ENCODE measurements around the gene OR4K5. TPM values are rescaled to one million over a fixed set of nuclear protein-coding genes. Genes with fewer than 3 reads are reported as not detected.

The OR4K5 gene, protein sequence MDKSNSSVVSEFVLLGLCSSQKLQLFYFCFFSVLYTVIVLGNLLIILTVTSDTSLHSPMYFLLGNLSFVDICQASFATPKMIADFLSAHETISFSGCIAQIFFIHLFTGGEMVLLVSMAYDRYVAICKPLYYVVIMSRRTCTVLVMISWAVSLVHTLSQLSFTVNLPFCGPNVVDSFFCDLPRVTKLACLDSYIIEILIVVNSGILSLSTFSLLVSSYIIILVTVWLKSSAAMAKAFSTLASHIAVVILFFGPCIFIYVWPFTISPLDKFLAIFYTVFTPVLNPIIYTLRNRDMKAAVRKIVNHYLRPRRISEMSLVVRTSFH
- total RNA-seq (not detected), polyA plus RNA-seq (not detected)
- long read RNA-seq, donor 1, result 0 reads
- long read RNA-seq, donor 2, result 0 reads
- long read RNA-seq, donor 3, result 0 reads

DNA sequence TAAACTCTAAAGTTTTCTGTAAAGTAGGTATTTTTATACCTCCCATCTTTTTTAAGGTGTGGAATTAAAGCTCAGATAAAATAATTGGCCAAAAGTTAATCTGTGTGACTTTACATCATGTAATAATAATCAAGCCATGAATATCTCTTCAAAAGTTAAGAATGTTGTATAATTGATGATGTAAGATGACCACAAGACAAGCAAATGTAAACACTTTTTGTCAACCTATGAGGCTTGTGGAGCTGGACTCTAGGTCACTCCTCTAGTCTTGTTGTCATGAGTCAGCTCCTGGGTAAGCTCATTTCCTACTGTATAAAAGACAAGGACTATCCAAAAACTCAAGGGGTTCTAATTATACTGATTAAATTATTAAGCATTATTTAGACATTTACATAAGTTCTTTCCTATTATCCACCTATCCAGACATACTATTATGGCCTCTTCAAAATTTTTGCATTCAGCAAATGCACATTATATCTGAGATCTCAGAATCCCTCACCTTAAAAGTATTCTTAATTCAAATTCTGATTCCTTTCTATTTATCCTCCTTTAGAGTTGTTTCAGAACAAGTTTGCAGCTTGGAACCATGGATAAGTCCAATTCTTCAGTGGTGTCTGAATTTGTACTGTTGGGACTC, at the start of gene OR4K5:
Gene OR4K5, plus strand, starts transcription at position 587 of the 637 bp plus-strand sequence. Its CDS starts 0 bp downstream, at position 587.
- Histone ChIP-seq H3K27me3 (no peaks in the 10 kb centered on the region), H3K27ac (no peak within 1 kb of the TSS), H3K4me3 (no peak within 1 kb of the TSS), H3K9me3 (peaks cover 0 to under 1% (median 0%) of the 10 kb centered on the region in 11 donors), H3K36me3 (no peaks in the 10 kb centered on the region), H3K4me1 (no peaks in the 10 kb centered on the region)
- TF ChIP-seq, protein P1, sequence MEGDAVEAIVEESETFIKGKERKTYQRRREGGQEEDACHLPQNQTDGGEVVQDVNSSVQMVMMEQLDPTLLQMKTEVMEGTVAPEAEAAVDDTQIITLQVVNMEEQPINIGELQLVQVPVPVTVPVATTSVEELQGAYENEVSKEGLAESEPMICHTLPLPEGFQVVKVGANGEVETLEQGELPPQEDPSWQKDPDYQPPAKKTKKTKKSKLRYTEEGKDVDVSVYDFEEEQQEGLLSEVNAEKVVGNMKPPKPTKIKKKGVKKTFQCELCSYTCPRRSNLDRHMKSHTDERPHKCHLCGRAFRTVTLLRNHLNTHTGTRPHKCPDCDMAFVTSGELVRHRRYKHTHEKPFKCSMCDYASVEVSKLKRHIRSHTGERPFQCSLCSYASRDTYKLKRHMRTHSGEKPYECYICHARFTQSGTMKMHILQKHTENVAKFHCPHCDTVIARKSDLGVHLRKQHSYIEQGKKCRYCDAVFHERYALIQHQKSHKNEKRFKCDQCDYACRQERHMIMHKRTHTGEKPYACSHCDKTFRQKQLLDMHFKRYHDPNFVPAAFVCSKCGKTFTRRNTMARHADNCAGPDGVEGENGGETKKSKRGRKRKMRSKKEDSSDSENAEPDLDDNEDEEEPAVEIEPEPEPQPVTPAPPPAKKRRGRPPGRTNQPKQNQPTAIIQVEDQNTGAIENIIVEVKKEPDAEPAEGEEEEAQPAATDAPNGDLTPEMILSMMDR (IDR thresholded peaks at IDR 0.05), result no peak
- ATAC-seq (no peak), DNase-seq (no peak)
- intact Hi-C loops (cut with DNase I), result no loop called here

DNA sequence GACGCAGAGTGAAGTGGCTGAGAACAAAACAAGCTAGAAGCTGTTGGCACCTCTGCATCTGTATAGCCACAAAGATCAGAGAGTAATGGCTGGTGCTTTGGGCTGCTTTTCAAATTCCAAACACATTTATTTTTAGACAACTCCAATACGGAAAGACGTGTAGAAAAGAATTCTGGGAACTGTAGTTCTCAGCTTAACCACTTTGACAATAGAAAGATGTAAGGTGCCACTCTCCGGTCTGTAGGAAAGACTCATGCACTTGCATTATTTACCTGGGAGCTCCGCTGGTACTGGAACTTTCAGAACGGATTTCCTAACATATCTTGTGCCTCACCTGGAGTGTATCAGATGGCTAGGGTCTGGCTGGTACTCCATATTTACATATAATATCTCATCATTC, 47.2 kb upstream of the OR4K5 start:
- Histone ChIP-seq H3K27ac (no peak overlapping the region), H3K36me3 (no peaks in the 10 kb centered on the region), H3K4me1 (no peaks in the 10 kb centered on the region), H3K27me3 (no peaks in the 10 kb centered on the region), H3K9me3 (peaks cover 0 to 10% (median 2%) of the 10 kb centered on the region in 11 donors), H3K4me3 (no peak overlapping the region)
- DNase-seq, result no peak
- ATAC-seq, result no peak
- TF ChIP-seq, protein P1 (IDR thresholded peaks at IDR 0.05), result no peak
- intact Hi-C loops (cut with DNase I), result no loop called here
- WGBS, 2 donors, result 22 to 28% methylated on average over 6 of the region's 6 CpGs

DNA sequence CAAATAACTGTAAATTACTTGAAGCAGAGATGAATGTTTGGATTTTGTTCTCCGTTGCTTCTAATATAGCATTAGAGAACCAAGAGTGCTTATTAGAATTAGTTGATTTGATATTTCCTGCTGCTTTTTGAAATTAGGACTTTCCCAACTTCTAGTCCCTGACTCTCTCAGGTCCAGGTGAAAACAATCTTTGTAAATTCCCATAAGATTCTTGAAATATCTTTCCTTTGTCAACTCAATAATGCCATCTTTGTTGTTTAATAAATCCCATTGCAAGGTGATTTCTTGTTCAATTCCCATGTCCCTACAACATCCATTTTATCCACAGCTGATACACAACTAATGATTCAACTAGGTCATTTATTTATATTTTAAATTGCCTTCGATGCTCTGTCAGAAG, 45.6 kb upstream of the OR4K5 start, which contains the start of gene OR4K2:
Gene OR4K2, plus strand, starts transcription at position 301 of the 400 bp plus-strand sequence. CDS start 1,126 bp downstream, outside the sequence.
- WGBS, 2 donors, result 40 to 51% methylated on average over 2 of the region's 2 CpGs
- intact Hi-C loops (cut with DNase I), result no loop called here
- Histone ChIP-seq H3K27me3 (no peaks in the 10 kb centered on the region), H3K4me3 (no peak within 1 kb of the TSS), H3K27ac (no peak within 1 kb of the TSS), H3K9me3 (peaks cover 0 to 20% (median 4%) of the 10 kb centered on the region in 11 donors), H3K4me1 (no peaks in the 10 kb centered on the region), H3K36me3 (no peaks in the 10 kb centered on the region)
- no peak for DNase-seq
- ATAC-seq, result no peak
- TF ChIP-seq, protein P1 (IDR thresholded peaks at IDR 0.05), result no peak

DNA sequence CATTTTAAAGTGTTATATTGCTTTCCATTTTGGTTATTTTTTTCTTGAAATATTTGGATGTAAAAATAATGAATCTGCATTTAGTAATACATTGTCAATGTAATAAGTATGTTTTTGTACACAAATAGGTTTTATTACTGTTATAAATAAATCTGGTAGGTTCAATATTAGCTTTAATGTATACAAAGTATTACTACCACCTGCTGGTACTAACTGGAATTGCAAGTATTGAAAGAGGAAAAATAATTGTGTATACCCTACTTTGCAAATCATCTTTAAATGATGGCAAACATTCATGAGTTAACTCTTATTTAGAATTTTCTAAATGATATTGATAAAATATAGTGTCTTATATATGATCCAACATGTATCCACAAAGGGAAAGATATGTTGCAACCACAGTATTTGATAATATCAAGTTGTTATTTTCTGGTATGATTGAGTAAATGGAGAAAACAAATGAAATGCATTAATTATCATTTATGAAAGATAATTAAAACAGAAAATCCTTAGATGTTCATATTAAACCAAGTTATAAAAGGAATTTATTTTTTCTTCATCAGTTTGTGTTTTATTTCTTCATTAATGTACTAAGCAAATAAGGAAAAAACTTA, 42.3 kb upstream of the OR4K5 start:
- no peak overlapping the region for H3K4me3 ChIP-seq
- H3K27me3 ChIP-seq, result peaks cover 0 to 3% (median 0%) of the 10 kb centered on the region in 7 donors
- no peaks in the 10 kb centered on the region for H3K36me3 ChIP-seq
- TF ChIP-seq, protein P1 (IDR thresholded peaks at IDR 0.05), result peak in 8 of 9 donors; percentile 14 to 82 (median 36)
- H3K4me1 ChIP-seq, result no peaks in the 10 kb centered on the region
- DNase-seq, result no peak
- peaks cover 0 to 21% (median 4%) of the 10 kb centered on the region in 11 donors for H3K9me3 ChIP-seq
- intact Hi-C loops (cut with DNase I), result no loop called here
- ATAC-seq, result no peak
- no peak overlapping the region for H3K27ac ChIP-seq

All from heart right ventricle (tissue), 16 donors.